Measurements from ENCODE around the gene KLF15.

DNA sequence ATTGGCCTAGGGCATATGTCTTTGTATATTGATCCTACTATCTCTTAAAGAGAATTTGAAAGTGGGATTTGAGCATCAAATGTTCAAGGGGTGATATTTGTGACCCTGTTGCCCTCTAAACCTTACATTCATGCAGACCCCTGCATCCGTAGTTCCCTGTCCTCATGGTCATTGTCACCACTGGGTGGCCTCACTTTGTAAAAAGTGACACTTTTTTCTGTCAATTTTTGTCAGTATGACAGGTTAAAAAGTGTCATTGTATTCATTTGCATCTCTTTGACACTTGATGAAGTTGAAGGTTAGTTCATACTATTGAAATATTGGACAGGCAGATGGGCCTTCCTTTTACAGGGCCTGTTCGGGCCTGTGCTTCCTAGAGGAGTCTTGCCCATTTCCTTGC, 12.3 kb upstream of the KLF15 start:
- TF ChIP-seq, protein P1, sequence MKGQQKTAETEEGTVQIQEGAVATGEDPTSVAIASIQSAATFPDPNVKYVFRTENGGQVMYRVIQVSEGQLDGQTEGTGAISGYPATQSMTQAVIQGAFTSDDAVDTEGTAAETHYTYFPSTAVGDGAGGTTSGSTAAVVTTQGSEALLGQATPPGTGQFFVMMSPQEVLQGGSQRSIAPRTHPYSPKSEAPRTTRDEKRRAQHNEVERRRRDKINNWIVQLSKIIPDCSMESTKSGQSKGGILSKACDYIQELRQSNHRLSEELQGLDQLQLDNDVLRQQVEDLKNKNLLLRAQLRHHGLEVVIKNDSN (CRISPR knock-in tag; IDR thresholded peaks at IDR 0.05) = no peak
- TF ChIP-seq FOXJ3 (CRISPR knock-in tag; IDR thresholded peaks at IDR 0.05; ENCODE audit: borderline replicate concordance) = no peak

Data from WTC11 (cell line).